CD4-positive, alpha-beta T cell treated with Interleukin-6 for 4 hours (primary cell): Measurements from ENCODE around the gene PLA2G2D.

Experiments
- DNase-seq: peaks from one replicate; pipeline ENCODE4 v3.0.0-alpha.2; 2020; ENCODE audit warnings: mixed read lengths

The PLA2G2D gene, protein sequence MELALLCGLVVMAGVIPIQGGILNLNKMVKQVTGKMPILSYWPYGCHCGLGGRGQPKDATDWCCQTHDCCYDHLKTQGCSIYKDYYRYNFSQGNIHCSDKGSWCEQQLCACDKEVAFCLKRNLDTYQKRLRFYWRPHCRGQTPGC

DNA sequence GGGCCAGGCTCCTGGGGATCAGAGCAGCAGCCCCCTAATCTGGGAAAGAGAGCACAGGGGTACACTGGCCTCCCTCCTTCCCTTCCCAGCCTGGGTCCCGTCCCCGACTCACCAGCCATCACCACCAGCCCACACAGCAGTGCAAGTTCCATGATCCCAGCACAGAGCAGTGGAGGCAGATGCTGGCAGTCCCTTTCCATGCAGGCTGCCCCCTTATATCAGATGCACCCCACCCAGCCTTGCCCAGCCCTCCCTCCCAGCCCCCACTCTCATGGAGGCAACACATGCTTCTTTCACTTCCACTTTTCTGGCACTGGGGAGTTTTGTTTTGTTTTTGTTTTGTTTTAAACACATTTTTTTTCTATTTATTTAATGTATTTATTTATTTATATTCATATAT, at the start of gene PLA2G2D:
Gene PLA2G2D (minus strand): TSS at position 190 of the 400 bp plus-strand sequence. CDS start 38 bp downstream, at position 152.
- DNase-seq = no peak

- no peak for DNase-seq
Measured at GRCh38 chr1:20168564-20169491, 49.5 kb upstream of the PLA2G2D start.

DNA sequence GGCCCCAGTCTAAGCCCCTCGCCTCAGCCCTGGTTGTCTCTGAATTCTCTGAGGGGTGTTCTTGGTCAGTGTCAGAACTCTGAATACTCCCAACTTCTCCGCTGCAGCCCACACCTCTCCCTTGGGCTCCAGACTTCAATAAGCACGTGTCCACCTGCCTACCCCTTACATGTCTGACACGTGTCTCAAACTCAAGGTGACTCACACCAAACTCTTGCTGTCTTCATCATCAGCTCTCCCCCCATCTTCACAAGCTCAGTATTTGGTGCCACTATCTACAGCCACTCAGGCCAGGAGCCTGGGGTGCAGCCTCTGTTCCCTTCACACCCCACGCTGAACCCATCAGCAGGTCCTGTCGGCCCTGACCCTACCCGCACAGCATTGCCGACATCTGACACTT, 47.8 kb upstream of the PLA2G2D start:
- no peak for DNase-seq

GRCh38 chr1:20166051-20166450, 46.7 kb upstream of the PLA2G2D start:
- no peak for DNase-seq

GRCh38 chr1:20165522-20165951, 46.2 kb upstream of the PLA2G2D start:
- DNase-seq = no peak

- no peak for DNase-seq
Measured at GRCh38 chr1:20164694-20165202, 45.4 kb upstream of the PLA2G2D start.

GRCh38 chr1:20160034-20160433, 40.7 kb upstream of the PLA2G2D start:
- DNase-seq = no peak

GRCh38 chr1:20158358-20159070, 39.2 kb upstream of the PLA2G2D start:
- DNase-seq = peak; percentile 5

GRCh38 chr1:20154301-20154831, 35.0 kb upstream of the PLA2G2D start:
- no peak for DNase-seq

- no peak for DNase-seq
Measured at GRCh38 chr1:20153000-20153418, 33.7 kb upstream of the PLA2G2D start.

DNA sequence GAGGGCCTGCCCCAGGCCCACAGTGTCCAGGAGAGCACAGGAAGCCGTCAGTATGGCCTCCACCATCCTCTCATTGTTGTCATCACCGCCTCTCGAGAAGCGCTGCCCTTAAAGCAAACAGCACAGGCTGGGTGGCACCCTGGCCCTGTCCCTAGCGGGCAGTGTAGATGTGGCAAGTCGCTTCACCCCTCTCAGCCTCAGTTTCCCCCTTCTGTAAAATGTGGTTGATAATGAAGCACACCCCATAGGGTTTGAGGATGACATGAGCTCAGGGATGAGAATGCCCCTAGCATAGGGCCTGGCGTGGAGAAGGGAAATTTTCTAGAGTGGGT, 33.2 kb upstream of the PLA2G2D start:
- no peak for DNase-seq

DNA sequence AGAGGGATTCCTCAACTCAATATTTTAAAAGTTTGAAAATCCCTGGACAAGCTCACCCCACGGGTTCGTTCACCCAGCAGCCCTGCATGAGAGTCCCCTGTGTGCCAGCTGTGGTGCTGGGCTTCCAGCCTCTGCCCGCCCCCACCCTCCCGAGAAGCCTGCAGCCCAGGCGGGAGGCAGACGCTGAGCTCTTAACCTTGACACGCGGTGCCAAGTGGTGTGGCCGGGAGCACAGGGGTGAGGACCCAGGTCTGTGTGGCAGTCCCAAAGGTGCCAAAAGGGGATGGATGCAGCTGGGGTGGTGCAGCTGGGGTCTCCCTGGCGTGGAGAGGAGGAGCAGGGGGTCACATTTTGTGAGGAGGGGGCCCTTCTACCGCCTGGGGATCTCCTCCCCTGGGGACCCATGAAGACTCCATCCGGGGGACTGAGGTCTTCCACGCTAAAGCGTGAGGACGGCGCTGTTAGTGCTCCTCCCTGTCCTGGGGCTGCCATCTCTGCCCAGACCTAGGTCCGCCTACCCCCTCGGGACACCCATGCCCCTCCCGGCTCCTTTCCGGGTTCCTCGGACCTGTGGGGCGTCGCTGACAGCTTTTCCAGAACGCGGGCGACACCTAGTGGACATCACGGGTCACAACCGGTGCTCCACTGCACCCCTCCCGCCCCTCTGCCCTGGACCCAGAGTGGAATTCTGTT, 32.7 kb upstream of the PLA2G2D start:
- DNase-seq = peak; percentile 85

GRCh38 chr1:20150969-20151368, 31.6 kb upstream of the PLA2G2D start:
- no peak for DNase-seq

GRCh38 chr1:20150326-20150705, 31.0 kb upstream of the PLA2G2D start:
- DNase-seq = no peak

DNA sequence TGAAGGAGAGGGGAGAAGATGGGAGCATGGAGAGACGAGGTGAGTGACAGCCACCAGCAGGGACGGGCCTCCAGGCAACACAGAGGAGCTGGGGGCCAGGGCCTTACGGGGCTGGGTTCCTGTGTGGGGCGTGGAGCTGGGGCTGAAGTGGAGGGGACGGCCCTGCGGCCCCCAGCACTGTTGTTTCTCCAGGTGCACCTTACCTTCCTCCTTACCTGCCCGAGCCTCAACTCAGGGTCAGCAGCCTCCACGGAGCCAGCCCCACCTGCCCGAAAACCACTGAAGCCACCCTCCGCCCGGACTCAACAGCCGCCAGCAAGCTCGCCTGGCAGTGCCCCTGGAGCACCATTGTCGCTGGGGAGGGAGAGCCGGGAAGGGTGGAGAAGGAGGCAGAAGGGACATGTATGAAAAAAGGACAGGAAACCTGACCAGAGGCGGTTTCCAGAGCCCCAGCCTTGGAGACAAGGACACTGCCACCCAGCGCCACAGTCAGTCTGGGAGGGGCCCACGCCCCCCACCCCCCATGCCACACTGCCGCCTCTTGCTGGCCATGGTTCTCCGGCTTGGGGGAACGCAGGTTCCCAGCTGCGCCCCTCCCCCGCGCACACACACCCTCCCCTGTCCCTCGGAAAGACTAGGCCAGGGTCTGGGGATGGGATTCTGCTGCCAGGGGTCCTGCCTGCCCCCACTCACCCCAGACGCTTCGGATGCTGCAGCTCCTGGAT, 30.4 kb upstream of the PLA2G2D start:
- DNase-seq = no peak

- no peak for DNase-seq
Measured at GRCh38 chr1:20148571-20149500, 29.5 kb upstream of the PLA2G2D start.

GRCh38 chr1:20147846-20148570, 28.7 kb upstream of the PLA2G2D start:
- DNase-seq = no peak

DNA sequence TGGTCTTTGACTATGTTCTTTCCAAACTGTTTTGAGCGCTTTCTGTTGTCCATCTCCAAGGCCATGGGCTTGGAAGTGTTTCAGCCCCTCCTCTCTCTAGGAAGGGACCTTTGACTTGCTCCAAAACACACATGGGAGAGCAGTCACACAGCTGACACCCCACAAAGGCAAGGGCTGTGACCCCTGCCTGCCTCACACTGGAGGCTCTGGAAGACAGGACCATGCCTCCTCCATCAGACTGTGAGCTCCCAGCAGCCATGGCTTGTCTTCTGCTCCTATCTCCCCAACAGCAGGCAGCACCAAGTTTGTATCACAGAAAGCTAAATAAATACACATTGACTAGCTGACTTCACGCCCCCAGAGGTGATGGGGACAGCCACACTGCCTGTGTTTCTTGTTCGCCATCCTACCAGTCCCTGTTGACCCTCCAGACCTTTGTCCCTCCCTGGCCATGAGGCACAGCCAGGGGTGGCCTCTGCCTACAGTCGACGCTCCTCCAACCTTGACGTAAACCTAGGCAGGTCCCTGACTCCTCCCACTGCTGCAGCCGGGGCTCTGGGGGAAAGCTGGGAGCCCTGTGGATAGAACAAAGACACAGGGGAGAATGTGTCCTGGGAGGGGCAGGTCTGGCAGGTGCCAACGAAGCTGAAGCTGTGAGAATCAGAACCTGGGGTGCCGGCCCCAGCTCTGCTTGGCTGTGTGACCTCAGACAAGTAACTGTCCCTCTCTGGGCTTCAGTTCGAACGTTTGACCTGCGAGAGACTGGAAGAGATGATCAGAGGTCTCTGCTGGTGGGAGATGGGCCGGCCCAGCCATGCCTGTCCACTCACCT, 24.6 kb upstream of the PLA2G2D start:
- no peak for DNase-seq

- no peak for DNase-seq
Measured at GRCh38 chr1:20143318-20143717, 24.0 kb upstream of the PLA2G2D start.
